ENCODE data around the gene TTC7B. TPM values are rescaled to one million over a fixed set of nuclear protein-coding genes. Genes with fewer than 3 reads are reported as not detected.

The TTC7B gene
- total and polyA plus RNA-seq, 2 of the 13 experiments (the other 11 are each of a cell fraction or from before 2014, with no cell fraction given): 1.3 to 3.2 TPM

GRCh38 chr14:90626550-90626949 lies 189.7 kb downstream of the TTC7B start:
- TF ChIP-seq ZNF317 (CRISPR knock-in tag; IDR thresholded peaks at IDR 0.05) (no peak), ZNF607 (CRISPR knock-in tag; IDR thresholded peaks at IDR 0.05; ENCODE audit: borderline replicate concordance) (no peak), NCOR1 (IDR thresholded peaks at IDR 0.05; ENCODE audit: borderline replicate concordance, low read length) (no peak), RAD21 (CRISPR knock-in tag; IDR thresholded peaks at IDR 0.05) (no peak), ZBTB2 (CRISPR knock-in tag; IDR thresholded peaks at IDR 0.05; ENCODE audit: low read depth) (no peak), ZNF543 (CRISPR knock-in tag; IDR thresholded peaks at IDR 0.05) (no peak), ATF6 (CRISPR knock-in tag; conservative IDR thresholded peaks at IDR 0.05) (no peak)
- TF ChIP-seq, protein P1, sequence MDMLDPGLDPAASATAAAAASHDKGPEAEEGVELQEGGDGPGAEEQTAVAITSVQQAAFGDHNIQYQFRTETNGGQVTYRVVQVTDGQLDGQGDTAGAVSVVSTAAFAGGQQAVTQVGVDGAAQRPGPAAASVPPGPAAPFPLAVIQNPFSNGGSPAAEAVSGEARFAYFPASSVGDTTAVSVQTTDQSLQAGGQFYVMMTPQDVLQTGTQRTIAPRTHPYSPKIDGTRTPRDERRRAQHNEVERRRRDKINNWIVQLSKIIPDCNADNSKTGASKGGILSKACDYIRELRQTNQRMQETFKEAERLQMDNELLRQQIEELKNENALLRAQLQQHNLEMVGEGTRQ (IDR thresholded peaks at IDR 0.05; ENCODE audit: low read depth, low read length): no peak
- TF ChIP-seq, protein P1 (CRISPR knock-in tag; IDR thresholded peaks at IDR 0.05; ENCODE audit: borderline replicate concordance): no peak
- TF ChIP-seq, protein P2, sequence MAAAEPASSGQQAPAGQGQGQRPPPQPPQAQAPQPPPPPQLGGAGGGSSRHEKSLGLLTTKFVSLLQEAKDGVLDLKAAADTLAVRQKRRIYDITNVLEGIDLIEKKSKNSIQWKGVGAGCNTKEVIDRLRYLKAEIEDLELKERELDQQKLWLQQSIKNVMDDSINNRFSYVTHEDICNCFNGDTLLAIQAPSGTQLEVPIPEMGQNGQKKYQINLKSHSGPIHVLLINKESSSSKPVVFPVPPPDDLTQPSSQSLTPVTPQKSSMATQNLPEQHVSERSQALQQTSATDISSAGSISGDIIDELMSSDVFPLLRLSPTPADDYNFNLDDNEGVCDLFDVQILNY (CRISPR knock-in tag; conservative IDR thresholded peaks at IDR 0.05): no peak
- DNase-seq (ENCODE audit: low spot score) (no peak), FAIRE-seq (no peak), ATAC-seq (no peak)
- intact Hi-C loops (cut with micrococcal nuclease; ENCODE audit: unreplicated experiment) (no loop called here), in situ Hi-C loops (cut with HindIII; ENCODE audit: extremely low pct_ligation_motif_present, low pct_unique_long_range_greater_than_20kb) (no loop called here)
- ChIA-PET CTCF (ENCODE audit: low intra/inter-chr PET ratio, low total read pairs) (no interaction called here), POLR2A (no interaction called here)
- no peaks in the 10 kb centered on the region for H3K36me3 ChIP-seq (replicated peaks in 1 of 2; ENCODE audit: control insufficient read depth in 1 of 2, insufficient read depth in 2 of 2, low read length in 2 of 2)
- no peak overlapping the region for H3K4me3 ChIP-seq (replicated peaks in 1 of 3; ENCODE audit: insufficient read depth in 1 of 3, low read depth in 2 of 3, low read length in 3 of 3)
- no peaks in the 10 kb centered on the region for H3K9me3 ChIP-seq (ENCODE audit: low read length)
- H3K4me1 ChIP-seq (ENCODE audit: insufficient read depth, low read length): peaks cover 19% of the 10 kb centered on the region
- 77% methylated on average over 6 of the region's 7 CpGs for WGBS (ENCODE audit: low lambda C conversion rate)
- no peaks in the 10 kb centered on the region for H3K27me3 ChIP-seq (ENCODE audit: control insufficient read depth in 1 of 2, insufficient read depth in 2 of 2, low read length in 2 of 2)
- BruUV-seq (replicated peaks): no TSS peak
- no peaks in the 10 kb centered on the region for H4K20me1 ChIP-seq (ENCODE audit: insufficient read depth, low read length)
- no peak overlapping the region for H3K27ac ChIP-seq (ENCODE audit: extremely low read length, insufficient read depth, low read length)
- H3K9ac ChIP-seq (ENCODE audit: insufficient read depth, low read depth, low read length): no peak overlapping the region
- H3K4me2 ChIP-seq (ENCODE audit: low read depth, low read length): no peak overlapping the region
- H3K79me2 ChIP-seq (ENCODE audit: insufficient read depth, low read length): no peaks in the 10 kb centered on the region
- no peak overlapping the region for H2AFZ ChIP-seq (ENCODE audit: low read length)
